ENCODE data around the gene CHRDL1.
"Not testable (repeated sequence)": the region's sequence is repeated elsewhere in the genome, so short reads cannot be mapped to it uniquely, and the experiment has no call there.

Gene CHRDL1, protein sequence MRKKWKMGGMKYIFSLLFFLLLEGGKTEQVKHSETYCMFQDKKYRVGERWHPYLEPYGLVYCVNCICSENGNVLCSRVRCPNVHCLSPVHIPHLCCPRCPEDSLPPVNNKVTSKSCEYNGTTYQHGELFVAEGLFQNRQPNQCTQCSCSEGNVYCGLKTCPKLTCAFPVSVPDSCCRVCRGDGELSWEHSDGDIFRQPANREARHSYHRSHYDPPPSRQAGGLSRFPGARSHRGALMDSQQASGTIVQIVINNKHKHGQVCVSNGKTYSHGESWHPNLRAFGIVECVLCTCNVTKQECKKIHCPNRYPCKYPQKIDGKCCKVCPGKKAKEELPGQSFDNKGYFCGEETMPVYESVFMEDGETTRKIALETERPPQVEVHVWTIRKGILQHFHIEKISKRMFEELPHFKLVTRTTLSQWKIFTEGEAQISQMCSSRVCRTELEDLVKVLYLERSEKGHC

DNA sequence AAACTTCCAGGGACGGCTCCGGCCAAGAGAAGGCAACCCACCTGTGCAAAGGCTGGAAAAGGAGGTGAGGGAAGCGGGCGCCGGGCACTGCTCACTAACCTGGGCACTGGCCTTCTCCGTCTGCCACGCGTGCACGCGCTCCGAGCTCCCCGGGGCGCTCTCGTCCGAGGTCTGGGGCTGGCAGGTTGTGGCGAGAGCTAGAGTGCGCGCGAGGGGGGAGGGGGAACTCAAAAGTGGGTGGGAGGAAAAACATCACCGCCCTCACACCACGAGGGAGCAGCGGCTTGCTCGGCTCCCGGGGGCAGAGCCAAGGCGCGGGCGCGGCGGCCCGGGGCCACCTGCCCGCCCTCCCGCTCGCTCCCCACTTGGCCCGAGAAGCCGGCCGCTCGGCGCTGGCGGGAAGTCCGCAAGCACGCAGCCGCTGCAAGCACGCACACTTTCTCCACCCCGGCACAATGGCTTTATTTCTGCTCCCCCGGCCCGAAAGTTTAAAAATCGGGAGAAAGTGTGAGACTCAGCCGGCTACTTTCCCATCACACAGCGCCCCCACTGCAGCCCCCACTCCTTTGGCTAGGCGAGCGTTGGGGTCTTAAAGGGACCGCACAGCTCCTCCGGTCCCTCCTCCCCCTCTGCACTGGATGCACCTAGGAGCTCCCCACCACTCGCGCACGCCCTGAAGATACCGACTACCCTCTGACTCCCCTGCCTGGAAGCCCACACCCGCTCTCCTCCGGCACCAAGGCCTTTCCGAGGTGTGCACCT lies at the start of gene CHRDL1:
Gene CHRDL1, minus strand, starts transcription at position 173 of the 762 bp plus-strand sequence. CDS start 3,636 bp downstream, outside the sequence.
- Mint-ChIP-seq H3K36me3 (ENCODE audit: low read depth) (no peaks in the 10 kb centered on the region), H3K9me3 (no peaks in the 10 kb centered on the region), H3K27me3 (ENCODE audit: low read depth, poor library complexity) (peaks cover 50% of the 10 kb centered on the region), H3K27ac (no peak within 1 kb of the TSS), H3K4me1 (peaks cover 53% of the 10 kb centered on the region), H3K4me3 (peak within 1 kb of the TSS; percentile 89)
- DNase-seq: peak; percentile 71
- TF ChIP-seq, protein P1, sequence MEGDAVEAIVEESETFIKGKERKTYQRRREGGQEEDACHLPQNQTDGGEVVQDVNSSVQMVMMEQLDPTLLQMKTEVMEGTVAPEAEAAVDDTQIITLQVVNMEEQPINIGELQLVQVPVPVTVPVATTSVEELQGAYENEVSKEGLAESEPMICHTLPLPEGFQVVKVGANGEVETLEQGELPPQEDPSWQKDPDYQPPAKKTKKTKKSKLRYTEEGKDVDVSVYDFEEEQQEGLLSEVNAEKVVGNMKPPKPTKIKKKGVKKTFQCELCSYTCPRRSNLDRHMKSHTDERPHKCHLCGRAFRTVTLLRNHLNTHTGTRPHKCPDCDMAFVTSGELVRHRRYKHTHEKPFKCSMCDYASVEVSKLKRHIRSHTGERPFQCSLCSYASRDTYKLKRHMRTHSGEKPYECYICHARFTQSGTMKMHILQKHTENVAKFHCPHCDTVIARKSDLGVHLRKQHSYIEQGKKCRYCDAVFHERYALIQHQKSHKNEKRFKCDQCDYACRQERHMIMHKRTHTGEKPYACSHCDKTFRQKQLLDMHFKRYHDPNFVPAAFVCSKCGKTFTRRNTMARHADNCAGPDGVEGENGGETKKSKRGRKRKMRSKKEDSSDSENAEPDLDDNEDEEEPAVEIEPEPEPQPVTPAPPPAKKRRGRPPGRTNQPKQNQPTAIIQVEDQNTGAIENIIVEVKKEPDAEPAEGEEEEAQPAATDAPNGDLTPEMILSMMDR (IDR thresholded peaks at IDR 0.05): no peak

DNA sequence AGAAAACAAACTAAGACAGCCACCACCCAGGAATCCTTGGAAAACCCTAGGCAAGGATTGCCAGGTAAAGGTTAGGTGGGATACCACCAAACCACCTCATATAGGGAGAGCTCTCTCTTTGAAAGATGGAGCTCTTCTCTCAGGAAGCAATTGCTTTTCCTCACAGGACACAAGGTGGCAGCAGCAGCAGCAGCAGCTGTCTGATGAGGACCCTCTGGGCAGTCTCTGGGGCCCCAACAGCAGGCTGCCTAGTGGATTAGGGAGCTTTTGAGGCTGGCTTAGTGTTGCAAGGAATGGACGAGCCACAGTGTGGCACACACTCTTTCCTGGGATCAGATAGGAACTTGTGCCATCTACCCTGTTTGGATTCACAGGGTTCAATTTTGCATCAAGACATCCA lies 41.4 kb upstream of the CHRDL1 start:
- Mint-ChIP-seq H3K36me3 (ENCODE audit: low read depth) (no peaks in the 10 kb centered on the region), H3K27me3 (ENCODE audit: low read depth, poor library complexity) (peaks cover 6% of the 10 kb centered on the region), H3K9me3 (peaks cover 10% of the 10 kb centered on the region), H3K4me3 (no peak overlapping the region), H3K4me1 (no peaks in the 10 kb centered on the region), H3K27ac (no peak overlapping the region)
- TF ChIP-seq, protein P1 (IDR thresholded peaks at IDR 0.05): peak; percentile 42
- DNase-seq: peak; percentile 30

DNA sequence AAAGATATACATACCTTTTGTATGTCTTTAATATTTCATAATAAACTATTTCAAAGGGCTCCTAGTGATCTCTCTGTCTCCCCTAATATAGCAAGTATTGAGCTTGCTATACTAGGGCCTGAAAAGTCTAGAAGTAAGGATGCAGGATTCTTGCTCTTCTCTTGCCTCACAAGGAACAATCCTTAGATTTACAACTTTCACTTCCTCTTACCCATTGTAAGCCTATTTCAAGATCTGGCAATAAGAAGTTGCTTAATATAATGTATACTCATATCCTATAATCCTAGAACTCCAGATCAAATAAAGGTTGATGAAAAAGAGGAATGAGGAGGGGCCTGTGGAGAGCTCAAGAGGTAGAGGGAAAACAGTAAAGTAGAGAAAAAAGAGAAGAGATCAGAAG lies 40.8 kb upstream of the CHRDL1 start:
- H3K27me3 Mint-ChIP-seq (ENCODE audit: low read depth, poor library complexity): peaks cover 3% of the 10 kb centered on the region
- no peak overlapping the region for H3K27ac Mint-ChIP-seq

DNA sequence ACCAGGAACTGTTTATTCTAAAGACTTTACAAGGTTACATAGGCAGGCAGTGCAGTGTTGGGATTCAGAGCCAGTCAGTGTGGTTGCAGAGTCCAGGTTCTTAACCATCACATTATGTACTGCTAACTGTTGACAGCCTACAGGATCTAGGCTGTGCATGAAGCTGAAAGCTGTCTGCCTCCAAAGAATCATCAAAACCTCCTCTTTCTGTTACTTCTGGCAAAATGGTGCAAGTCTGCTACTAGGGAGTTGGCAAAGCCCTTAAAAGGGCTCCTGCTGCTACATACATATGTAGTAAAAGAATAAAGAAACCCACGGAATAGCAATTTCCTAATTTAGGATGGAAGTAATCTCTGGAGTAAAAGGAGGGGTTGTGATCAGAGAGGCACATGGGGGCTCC lies 40.4 kb upstream of the CHRDL1 start:
- Mint-ChIP-seq H3K9me3 (peaks cover 13% of the 10 kb centered on the region), H3K27ac (no peak overlapping the region), H3K4me3 (no peak overlapping the region), H3K4me1 (no peaks in the 10 kb centered on the region), H3K27me3 (ENCODE audit: low read depth, poor library complexity) (peaks cover 3% of the 10 kb centered on the region), H3K36me3 (ENCODE audit: low read depth) (no peaks in the 10 kb centered on the region)
- TF ChIP-seq, protein P1 (IDR thresholded peaks at IDR 0.05): no peak
- DNase-seq: no peak

More for the DNA sequence above, 40.8 kb upstream of the CHRDL1 start:
- Mint-ChIP-seq H3K36me3 (ENCODE audit: low read depth) (no peaks in the 10 kb centered on the region), H3K9me3 (peaks cover 13% of the 10 kb centered on the region), H3K4me3 (no peak overlapping the region), H3K4me1 (no peaks in the 10 kb centered on the region)
- DNase-seq: no peak
- TF ChIP-seq, protein P1 (IDR thresholded peaks at IDR 0.05): no peak

DNA sequence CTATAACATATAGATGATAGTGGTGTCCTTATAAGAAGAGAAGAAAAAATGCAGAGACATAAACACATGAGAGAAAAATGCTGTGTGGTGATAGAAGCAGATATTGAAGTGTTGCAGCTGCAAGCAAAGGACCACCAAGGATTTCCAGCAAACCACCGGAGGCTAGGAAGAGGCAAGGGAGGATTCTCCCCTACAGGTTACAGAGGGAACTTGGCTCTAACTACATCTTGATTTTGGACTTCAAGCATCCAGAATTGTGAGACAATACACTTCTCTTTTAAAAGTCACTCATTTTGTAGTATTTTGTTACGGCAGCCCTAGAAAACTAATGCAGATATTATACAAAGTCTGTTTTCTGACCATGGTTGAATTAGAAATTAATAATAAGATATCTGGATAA lies 30.4 kb upstream of the CHRDL1 start:
- H3K27ac Mint-ChIP-seq: no peak overlapping the region
- DNase-seq: no peak
- peaks cover 23% of the 10 kb centered on the region for H3K9me3 Mint-ChIP-seq
- TF ChIP-seq, protein P1 (IDR thresholded peaks at IDR 0.05): no peak
- H3K27me3 Mint-ChIP-seq (ENCODE audit: low read depth, poor library complexity): peaks cover 8% of the 10 kb centered on the region
- H3K4me3 Mint-ChIP-seq: no peak overlapping the region
- peaks cover 6% of the 10 kb centered on the region for H3K36me3 Mint-ChIP-seq (ENCODE audit: low read depth)
- H3K4me1 Mint-ChIP-seq: no peaks in the 10 kb centered on the region

DNA sequence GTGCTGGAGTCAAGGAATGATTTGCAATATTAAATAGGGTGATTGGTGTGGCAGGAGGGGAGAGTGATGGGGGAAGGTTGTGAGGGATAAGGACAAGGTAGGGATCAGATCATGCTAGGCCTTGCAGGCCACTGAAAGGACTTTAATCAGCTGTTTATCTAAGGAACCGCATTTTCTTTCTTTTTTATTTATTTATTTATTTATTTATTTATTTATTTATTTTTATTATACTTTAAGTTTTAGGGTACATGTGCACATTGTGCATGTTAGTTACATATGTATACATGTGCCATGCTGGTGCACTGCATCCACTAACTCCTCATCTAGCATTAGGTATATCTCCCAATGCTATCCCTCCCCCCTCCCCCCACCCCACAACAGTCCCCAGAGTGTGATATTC lies 20.9 kb upstream of the CHRDL1 start:
- not testable (repeated sequence) for H3K27ac Mint-ChIP-seq; H3K27me3 Mint-ChIP-seq (ENCODE audit: low read depth, poor library complexity); H3K9me3 Mint-ChIP-seq; H3K4me3 Mint-ChIP-seq; H3K36me3 Mint-ChIP-seq (ENCODE audit: low read depth); DNase-seq; H3K4me1 Mint-ChIP-seq
